ENCODE measurements around the gene OGA. TPM values are rescaled to one million over a fixed set of nuclear protein-coding genes. Genes with fewer than 3 reads are reported as not detected.

The OGA gene
- total RNA-seq, 1 donor from 2014 or later, result 275 TPM

- peaks cover 9% of the 10 kb centered on the region for H3K27me3 Mint-ChIP-seq (ENCODE audit: insufficient read depth, low read depth)
- peaks cover 22% of the 10 kb centered on the region for H4K20me1 ChIP-seq (ENCODE audit: low read depth)
- no peak overlapping the region for H3K4me3 Mint-ChIP-seq
- H3K27ac ChIP-seq, result no peak overlapping the region
- no peaks in the 10 kb centered on the region for H3K27me3 ChIP-seq
- H3K36me3 Mint-ChIP-seq, result no peaks in the 10 kb centered on the region
- H3K4me1 Mint-ChIP-seq, result peaks cover 40% of the 10 kb centered on the region
- peak; percentile 19 for DNase-seq (ENCODE audit: low spot score)
- no peak overlapping the region for H2AFZ ChIP-seq (replicated peaks)
- no peaks in the 10 kb centered on the region for H3K79me2 ChIP-seq (ENCODE audit: low read depth)
- H3K9ac ChIP-seq, result no peak overlapping the region
- H3K9me3 ChIP-seq (ENCODE audit: low read depth), result no peaks in the 10 kb centered on the region
- no peaks in the 10 kb centered on the region for H3K36me3 ChIP-seq
- H3K4me2 ChIP-seq, result peak overlapping the region; percentile 51
- H3K27ac Mint-ChIP-seq, result no peak overlapping the region
- TF ChIP-seq EZH2 (IDR thresholded peaks at IDR 0.05) (no peak), EZH2phosphoT487 (IDR thresholded peaks at IDR 0.05) (no peak), CTCF (IDR thresholded peaks at IDR 0.05) (no peak)
- no peaks in the 10 kb centered on the region for H3K9me3 Mint-ChIP-seq
- H3K4me1 ChIP-seq, result peaks cover 31% of the 10 kb centered on the region
- no peak overlapping the region for H3K4me3 ChIP-seq
- H3F3A ChIP-seq (ENCODE audit: low read depth), result peaks cover 33% of the 10 kb centered on the region
Observed at GRCh38 chr10:101835362-101835761, 17.1 kb upstream of the OGA start.

- Mint-ChIP-seq H3K27ac (no peak overlapping the region), H3K4me1 (peaks cover 40% of the 10 kb centered on the region), H3K36me3 (no peaks in the 10 kb centered on the region), H3K27me3 (ENCODE audit: insufficient read depth, low read depth) (peaks cover 10% of the 10 kb centered on the region), H3K4me3 (no peak overlapping the region), H3K9me3 (no peaks in the 10 kb centered on the region)
- H3K27ac ChIP-seq, result no peak overlapping the region
- no peaks in the 10 kb centered on the region for H3K36me3 ChIP-seq
- H3K9me3 ChIP-seq (ENCODE audit: low read depth), result no peaks in the 10 kb centered on the region
- TF ChIP-seq CTCF (IDR thresholded peaks at IDR 0.05) (no peak), EZH2 (IDR thresholded peaks at IDR 0.05) (no peak), EZH2phosphoT487 (IDR thresholded peaks at IDR 0.05) (no peak)
- no peaks in the 10 kb centered on the region for H3K27me3 ChIP-seq
- H3K4me3 ChIP-seq, result no peak overlapping the region
- peaks cover 34% of the 10 kb centered on the region for H3F3A ChIP-seq (ENCODE audit: low read depth)
- no peak for DNase-seq (ENCODE audit: low spot score)
- H3K79me2 ChIP-seq (ENCODE audit: low read depth), result no peaks in the 10 kb centered on the region
- H3K4me2 ChIP-seq, result no peak overlapping the region
- H3K4me1 ChIP-seq, result peaks cover 26% of the 10 kb centered on the region
- H2AFZ ChIP-seq (replicated peaks), result no peak overlapping the region
- H3K9ac ChIP-seq, result no peak overlapping the region
- H4K20me1 ChIP-seq (ENCODE audit: low read depth), result peaks cover 21% of the 10 kb centered on the region
Observed at GRCh38 chr10:101834341-101834740, 16.1 kb upstream of the OGA start.

- no peak overlapping the region for H3K27ac ChIP-seq
- H3K9ac ChIP-seq, result no peak overlapping the region
- no peaks in the 10 kb centered on the region for H3K27me3 ChIP-seq
- peaks cover 27% of the 10 kb centered on the region for H3K4me1 ChIP-seq
- peaks cover 34% of the 10 kb centered on the region for H3F3A ChIP-seq (ENCODE audit: low read depth)
- no peaks in the 10 kb centered on the region for H3K36me3 ChIP-seq
- Mint-ChIP-seq H3K36me3 (no peaks in the 10 kb centered on the region), H3K27ac (no peak overlapping the region), H3K9me3 (no peaks in the 10 kb centered on the region), H3K27me3 (ENCODE audit: insufficient read depth, low read depth) (peaks cover 9% of the 10 kb centered on the region), H3K4me3 (no peak overlapping the region), H3K4me1 (peaks cover 33% of the 10 kb centered on the region)
- H3K4me3 ChIP-seq, result no peak overlapping the region
- H3K9me3 ChIP-seq (ENCODE audit: low read depth), result no peaks in the 10 kb centered on the region
- TF ChIP-seq EZH2phosphoT487 (IDR thresholded peaks at IDR 0.05), result no peak
- H3K79me2 ChIP-seq (ENCODE audit: low read depth), result no peaks in the 10 kb centered on the region
- DNase-seq (ENCODE audit: low spot score), result no peak
- no peak overlapping the region for H2AFZ ChIP-seq (replicated peaks)
- peaks cover 24% of the 10 kb centered on the region for H4K20me1 ChIP-seq (ENCODE audit: low read depth)
- H3K4me2 ChIP-seq, result no peak overlapping the region
Observed at GRCh38 chr10:101833466-101833865, 15.2 kb upstream of the OGA start.

GRCh38 chr10:101832325-101832771, 14.1 kb upstream of the OGA start:
- Histone ChIP-seq H3K9ac (no peak overlapping the region), H3K79me2 (ENCODE audit: low read depth) (no peaks in the 10 kb centered on the region), H3K36me3 (no peaks in the 10 kb centered on the region), H3K4me1 (peaks cover 27% of the 10 kb centered on the region), H2AFZ (replicated peaks) (no peak overlapping the region), H3K9me3 (ENCODE audit: low read depth) (no peaks in the 10 kb centered on the region), H3K27me3 (no peaks in the 10 kb centered on the region), H3K27ac (no peak overlapping the region), H3F3A (ENCODE audit: low read depth) (peaks cover 34% of the 10 kb centered on the region), H3K4me3 (no peak overlapping the region), H4K20me1 (ENCODE audit: low read depth) (peaks cover 27% of the 10 kb centered on the region), H3K4me2 (no peak overlapping the region)
- Mint-ChIP-seq H3K9me3 (no peaks in the 10 kb centered on the region), H3K4me3 (no peak overlapping the region), H3K36me3 (no peaks in the 10 kb centered on the region), H3K27me3 (ENCODE audit: insufficient read depth, low read depth) (peaks cover 11% of the 10 kb centered on the region), H3K4me1 (peaks cover 33% of the 10 kb centered on the region), H3K27ac (no peak overlapping the region)
- no peak for TF ChIP-seq EZH2phosphoT487 (IDR thresholded peaks at IDR 0.05)
- no peak for TF ChIP-seq EZH2 (IDR thresholded peaks at IDR 0.05)
- TF ChIP-seq CTCF (IDR thresholded peaks at IDR 0.05), result no peak
- DNase-seq (ENCODE audit: low spot score), result no peak

All from neural progenitor cell (in vitro differentiated cells).